Loucy (cell line): ENCODE data around the gene MSANTD1.

Experiments
- H2AFZ ChIP-seq: fragments of 200-600 bp; sonication (generic); 2 replicates; pipeline ENCODE4 v1.6.0; 2016; ENCODE audit warnings: antibody characterized with exemption, mild to moderate bottlenecking, low read length, moderate library complexity
- H3F3A ChIP-seq: fragments of 200-600 bp; 2 replicates; pipeline ENCODE4 v1.6.0; 2016; ENCODE audit warnings: antibody characterized with exemption, low read depth, mild to moderate bottlenecking
- H3K27me3 ChIP-seq: fragments of 200-600 bp; sonication (generic); 2 replicates; pipeline ENCODE4 v1.6.1; 2014; ENCODE audit warnings: low read length, mild to moderate bottlenecking; ENCODE audit not compliant: insufficient read depth, poor library complexity, severe bottlenecking
- H3K36me3 ChIP-seq: fragments of 200-600 bp; sonication (generic); 2 replicates; pipeline ENCODE4 v1.6.1; 2016; ENCODE audit warnings: low read length; ENCODE audit not compliant: insufficient read depth
- H3K4me1 ChIP-seq: fragments of 200-600 bp; sonication (generic); 2 replicates; pipeline ENCODE4 v1.5.1; 2014; ENCODE audit warnings: low read length, mild to moderate bottlenecking; ENCODE audit not compliant: insufficient read depth, poor library complexity, severe bottlenecking
- H3K4me2 ChIP-seq: fragments of 200-600 bp; sonication (generic); 2 replicates; pipeline ENCODE4 v1.6.0; 2014; ENCODE audit warnings: antibody characterized with exemption, low read length, low read depth, mild to moderate bottlenecking; ENCODE audit not compliant: poor library complexity, severe bottlenecking
- H3K4me3 ChIP-seq: fragments of 200-600 bp; sonication (generic); 2 replicates; pipeline ENCODE4 v1.5.1; 2014; ENCODE audit warnings: low read length, mild to moderate bottlenecking, mixed read lengths; ENCODE audit not compliant: poor library complexity, severe bottlenecking
- H3K79me2 ChIP-seq: fragments of 200-600 bp; sonication (generic); 2 replicates; pipeline ENCODE4 v1.6.1; 2014; ENCODE audit warnings: low read length; ENCODE audit not compliant: insufficient read depth
- H3K9ac ChIP-seq: fragments of 200-600 bp; sonication (generic); 2 replicates; pipeline ENCODE4 v1.6.0; 2014; ENCODE audit warnings: mild to moderate bottlenecking, low read depth, low read length, moderate library complexity; ENCODE audit not compliant: poor library complexity, severe bottlenecking
- H3K9me2 ChIP-seq: fragments of 200-600 bp; sonication (generic); replicated peaks from 2 replicates; pipeline ENCODE4 v1.6.1; 2016; ENCODE audit warnings: low read depth, low read length, mixed read lengths
- H3K9me3 ChIP-seq: fragments of 200-600 bp; sonication (generic); 2 replicates; pipeline ENCODE4 v1.6.1; 2014; ENCODE audit warnings: mild to moderate bottlenecking, antibody characterized with exemption, low read length, low read depth; ENCODE audit not compliant: insufficient read depth
- H4K20me1 ChIP-seq: fragments of 200-600 bp; sonication (generic); 2 replicates; pipeline ENCODE4 v1.6.0; 2014; ENCODE audit warnings: antibody characterized with exemption, low read length, mild to moderate bottlenecking; ENCODE audit not compliant: insufficient read depth, poor library complexity, severe bottlenecking
- EZH2phosphoT487 ChIP-seq: fragments of 200-600 bp; IDR thresholded peaks from 2 replicates; pipeline ENCODE4 v1.6.1; 2018; ENCODE audit warnings: antibody characterized with exemption, mild to moderate bottlenecking, moderate library complexity, borderline replicate concordance
- TF ChIP-seq, protein P1 (sequence below): fragments of 200-600 bp; sonication (generic); conservative IDR thresholded peaks from 2 replicates; pipeline ENCODE4 v1.5.1; 2014; ENCODE audit warnings: mild to moderate bottlenecking, antibody characterized with exemption, low read length

MSANTD1 gene

DNA sequence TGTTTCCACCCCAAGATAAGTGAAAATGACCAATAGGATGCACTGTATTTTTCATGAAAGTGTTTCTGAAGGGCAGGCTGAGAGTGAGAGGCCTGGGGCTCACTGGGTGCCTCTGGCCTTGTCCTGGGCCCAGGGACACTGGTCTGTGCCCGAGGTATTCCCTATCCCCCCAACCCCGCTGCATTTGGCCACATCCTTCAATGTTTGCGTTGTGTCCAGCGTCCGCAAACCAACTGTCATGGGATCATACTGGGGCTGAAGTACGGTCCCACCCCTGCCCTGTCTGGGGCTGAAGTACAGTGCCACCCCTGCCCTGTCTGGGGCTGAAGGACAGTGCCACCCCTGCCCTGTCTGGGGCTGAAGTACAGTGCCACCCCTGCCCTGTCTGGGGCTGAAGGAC lies 22.0 kb upstream of the MSANTD1 start:
- no peaks in the 10 kb centered on the region for H3K79me2 ChIP-seq
- H3K9me3 ChIP-seq: no peaks in the 10 kb centered on the region
- H2AFZ ChIP-seq: no peak overlapping the region
- H4K20me1 ChIP-seq: no peaks in the 10 kb centered on the region
- H3K4me2 ChIP-seq: no peak overlapping the region
- TF ChIP-seq EZH2phosphoT487: no peak
- TF ChIP-seq, protein P1, sequence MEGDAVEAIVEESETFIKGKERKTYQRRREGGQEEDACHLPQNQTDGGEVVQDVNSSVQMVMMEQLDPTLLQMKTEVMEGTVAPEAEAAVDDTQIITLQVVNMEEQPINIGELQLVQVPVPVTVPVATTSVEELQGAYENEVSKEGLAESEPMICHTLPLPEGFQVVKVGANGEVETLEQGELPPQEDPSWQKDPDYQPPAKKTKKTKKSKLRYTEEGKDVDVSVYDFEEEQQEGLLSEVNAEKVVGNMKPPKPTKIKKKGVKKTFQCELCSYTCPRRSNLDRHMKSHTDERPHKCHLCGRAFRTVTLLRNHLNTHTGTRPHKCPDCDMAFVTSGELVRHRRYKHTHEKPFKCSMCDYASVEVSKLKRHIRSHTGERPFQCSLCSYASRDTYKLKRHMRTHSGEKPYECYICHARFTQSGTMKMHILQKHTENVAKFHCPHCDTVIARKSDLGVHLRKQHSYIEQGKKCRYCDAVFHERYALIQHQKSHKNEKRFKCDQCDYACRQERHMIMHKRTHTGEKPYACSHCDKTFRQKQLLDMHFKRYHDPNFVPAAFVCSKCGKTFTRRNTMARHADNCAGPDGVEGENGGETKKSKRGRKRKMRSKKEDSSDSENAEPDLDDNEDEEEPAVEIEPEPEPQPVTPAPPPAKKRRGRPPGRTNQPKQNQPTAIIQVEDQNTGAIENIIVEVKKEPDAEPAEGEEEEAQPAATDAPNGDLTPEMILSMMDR: no peak
- H3K27me3 ChIP-seq: no peaks in the 10 kb centered on the region
- peaks cover 70% of the 10 kb centered on the region; the same call in 1 of the 2 replicates for H3K36me3 ChIP-seq
- H3F3A ChIP-seq: no peaks in the 10 kb centered on the region
- H3K9ac ChIP-seq: no peak overlapping the region
- no peaks in the 10 kb centered on the region for H3K9me2 ChIP-seq
- H3K4me3 ChIP-seq: no peak overlapping the region
- H3K4me1 ChIP-seq: no peaks in the 10 kb centered on the region

DNA sequence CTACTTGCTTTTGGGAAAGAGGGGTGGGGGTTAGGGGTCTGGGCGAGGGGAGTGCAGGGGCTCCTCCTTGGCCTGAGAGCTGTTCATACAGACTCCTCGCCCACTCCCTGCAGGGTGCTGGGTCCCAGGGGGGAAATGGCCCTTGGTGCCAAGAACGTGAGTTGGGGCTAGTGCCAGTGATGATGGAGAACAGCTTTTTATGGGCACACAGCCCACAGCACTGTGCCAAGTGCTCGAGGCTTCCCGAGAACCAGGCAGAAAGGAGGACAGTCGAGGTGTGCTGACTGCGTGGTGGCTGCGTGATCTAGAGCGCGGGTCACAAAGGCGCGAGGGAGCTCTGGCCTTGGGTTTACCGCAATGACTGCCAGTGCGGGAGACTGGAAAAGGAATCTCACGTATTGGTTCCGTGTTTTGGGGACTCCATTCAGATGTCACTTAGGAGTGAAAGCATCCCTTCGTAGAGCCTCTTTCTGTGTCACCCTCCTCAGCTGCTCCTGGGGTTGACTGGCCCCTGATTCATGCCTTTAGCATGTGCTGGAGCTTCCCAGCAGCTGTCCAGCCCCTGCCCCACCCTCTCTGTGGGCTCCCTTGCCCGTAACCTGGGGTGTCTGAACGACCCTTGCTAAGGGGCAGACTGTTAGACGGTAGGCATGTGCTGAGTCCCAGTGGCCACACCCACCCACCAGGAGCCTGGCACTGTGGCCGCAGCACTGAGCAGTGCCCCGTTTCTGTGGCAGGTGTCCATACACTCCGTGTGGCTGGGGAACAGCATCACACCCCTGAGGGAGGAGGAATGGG lies 20.9 kb upstream of the MSANTD1 start:
- no peaks in the 10 kb centered on the region for H3K4me1 ChIP-seq
- H4K20me1 ChIP-seq: no peaks in the 10 kb centered on the region
- H3K9me2 ChIP-seq: no peaks in the 10 kb centered on the region
- H3K4me3 ChIP-seq: no peak overlapping the region
- peaks cover 61% of the 10 kb centered on the region; the same call in 1 of the 2 replicates for H3K36me3 ChIP-seq
- TF ChIP-seq, protein P1: no peak
- TF ChIP-seq EZH2phosphoT487: no peak
- H3K4me2 ChIP-seq: no peak overlapping the region
- H3F3A ChIP-seq: no peaks in the 10 kb centered on the region
- no peaks in the 10 kb centered on the region for H3K79me2 ChIP-seq
- H3K9me3 ChIP-seq: no peaks in the 10 kb centered on the region
- H3K9ac ChIP-seq: no peak overlapping the region
- H2AFZ ChIP-seq: no peak overlapping the region
- H3K27me3 ChIP-seq: no peaks in the 10 kb centered on the region

DNA sequence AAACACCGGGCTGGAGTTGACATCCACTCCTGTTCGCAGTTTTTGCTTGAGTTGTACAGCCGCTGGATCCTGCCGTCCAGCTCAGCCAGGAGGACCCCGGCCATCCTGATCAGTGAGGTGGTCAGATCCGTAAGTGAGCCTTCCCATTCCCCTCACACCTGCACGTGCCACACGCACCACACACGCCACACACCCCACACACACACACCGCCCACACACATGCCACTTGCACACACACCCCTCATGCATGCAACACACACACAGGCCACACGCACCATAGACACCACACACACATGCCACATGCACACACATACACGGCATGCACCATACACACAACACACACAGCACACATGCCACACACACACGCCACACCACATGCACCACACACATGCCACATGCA lies 20.1 kb upstream of the MSANTD1 start:
- Histone ChIP-seq H3K4me1 (no peaks in the 10 kb centered on the region), H3K27me3 (no peaks in the 10 kb centered on the region), H3K9ac (no peak overlapping the region), H3K36me3 (peaks cover 61% of the 10 kb centered on the region; the same call in 1 of the 2 replicates), H3K4me2 (no peak overlapping the region), H3K9me2 (no peaks in the 10 kb centered on the region), H2AFZ (no peak overlapping the region), H3F3A (no peaks in the 10 kb centered on the region), H3K79me2 (no peaks in the 10 kb centered on the region), H3K4me3 (no peak overlapping the region), H3K9me3 (no peaks in the 10 kb centered on the region), H4K20me1 (no peaks in the 10 kb centered on the region)
- TF ChIP-seq, protein P1: no peak
- no peak for TF ChIP-seq EZH2phosphoT487
